Esophagus muscularis mucosa (tissue), 3 donors: ENCODE measurements around the gene NANOS3.

Experiments
- POLR2A ChIP-seq: fragments of 450-650 bp; IDR thresholded peaks from one replicate; pipeline ENCODE4 v1.6.1; 2017; ENCODE audit warnings: antibody characterized with exemption, moderate library complexity, mild to moderate bottlenecking, low read depth
- TF ChIP-seq, protein P1 (sequence below), 3 experiments: fragments of 200-600 bp in 2 of 3; fragments of 450-650 bp in 1 of 3; sonication (generic) in 2 of 3; IDR thresholded peaks; one replicate each; pipeline ENCODE4 v1.5.1; 2017 to 2019; ENCODE audit warnings: antibody characterized with exemption in 3 of 3, mild to moderate bottlenecking in 2 of 3, moderate library complexity in 1 of 3

DNA sequence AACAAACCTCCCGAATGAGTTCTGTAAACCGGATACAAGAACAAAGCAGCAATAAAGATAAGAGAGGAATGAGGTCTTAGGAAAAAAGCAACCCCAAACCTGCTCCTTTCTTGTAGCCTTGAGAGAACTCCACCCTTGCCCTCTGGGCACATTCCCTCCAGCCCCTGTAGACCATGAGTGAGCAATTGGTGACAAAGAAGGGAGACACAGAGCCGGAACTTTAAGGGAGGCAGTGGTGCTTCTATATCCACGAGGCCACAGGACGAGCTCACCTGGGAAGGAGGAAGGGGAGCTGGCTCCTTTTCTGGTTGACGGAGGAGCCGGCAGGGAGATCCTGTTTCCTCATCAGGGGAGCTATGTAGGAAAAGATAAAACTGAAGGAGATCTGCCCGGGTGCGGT, 15.9 kb downstream of the NANOS3 start:
- TF ChIP-seq POLR2A = no peak
- TF ChIP-seq, protein P1, sequence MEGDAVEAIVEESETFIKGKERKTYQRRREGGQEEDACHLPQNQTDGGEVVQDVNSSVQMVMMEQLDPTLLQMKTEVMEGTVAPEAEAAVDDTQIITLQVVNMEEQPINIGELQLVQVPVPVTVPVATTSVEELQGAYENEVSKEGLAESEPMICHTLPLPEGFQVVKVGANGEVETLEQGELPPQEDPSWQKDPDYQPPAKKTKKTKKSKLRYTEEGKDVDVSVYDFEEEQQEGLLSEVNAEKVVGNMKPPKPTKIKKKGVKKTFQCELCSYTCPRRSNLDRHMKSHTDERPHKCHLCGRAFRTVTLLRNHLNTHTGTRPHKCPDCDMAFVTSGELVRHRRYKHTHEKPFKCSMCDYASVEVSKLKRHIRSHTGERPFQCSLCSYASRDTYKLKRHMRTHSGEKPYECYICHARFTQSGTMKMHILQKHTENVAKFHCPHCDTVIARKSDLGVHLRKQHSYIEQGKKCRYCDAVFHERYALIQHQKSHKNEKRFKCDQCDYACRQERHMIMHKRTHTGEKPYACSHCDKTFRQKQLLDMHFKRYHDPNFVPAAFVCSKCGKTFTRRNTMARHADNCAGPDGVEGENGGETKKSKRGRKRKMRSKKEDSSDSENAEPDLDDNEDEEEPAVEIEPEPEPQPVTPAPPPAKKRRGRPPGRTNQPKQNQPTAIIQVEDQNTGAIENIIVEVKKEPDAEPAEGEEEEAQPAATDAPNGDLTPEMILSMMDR (IDR thresholded peaks at IDR 0.05) = no peak
